ENCODE measurements around the gene KRT8. TPM values are rescaled to one million over a fixed set of nuclear protein-coding genes. Genes with fewer than 3 reads are reported as not detected.

KRT8 gene
- total and polyA plus RNA-seq, 2 donors (not counting 1 experiment from before 2014, with no cell fraction given): 0.24 to 0.94 TPM

GRCh38 chr12:52876372-52876771 is 28.5 kb downstream of the KRT8 start:
- Histone ChIP-seq H2AFZ (ENCODE audit: insufficient read depth, low read depth, low read length, poor library complexity, severe bottlenecking) (no peak overlapping the region), H3K4me2 (replicated peaks; ENCODE audit: low read depth, low read length, poor library complexity, severe bottlenecking) (no peak overlapping the region), H3K36me3 (replicated peaks in 1 of 2; ENCODE audit: control extremely low read depth in 1 of 2, control insufficient read depth in 1 of 2, extremely low read depth in 1 of 2, insufficient read depth in 2 of 2, low read length in 1 of 2) (no peaks in the 10 kb centered on the region), H3K4me3 (ENCODE audit: control extremely low read depth in 1 of 5, extremely low read depth in 1 of 5, insufficient read depth in 1 of 5, low read depth in 2 of 5, low read length in 4 of 5) (no peak overlapping the region), H3K9me3 (ENCODE audit: control extremely low read depth in 1 of 3, control insufficient read depth in 2 of 3, insufficient read depth in 1 of 3, low read length in 2 of 3) (no peaks in the 10 kb centered on the region), H3K27ac (ENCODE audit: low read length in 2 of 2) (no peak overlapping the region), H3K79me2 (ENCODE audit: control insufficient read depth, insufficient read depth, low read length) (no peaks in the 10 kb centered on the region), H3K27me3 (replicated peaks in 1 of 4; ENCODE audit: control extremely low read depth in 1 of 4, control insufficient read depth in 3 of 4, insufficient read depth in 4 of 4, low read length in 3 of 4) (peaks cover 0 to 31% (median 4%) of the 10 kb centered on the region in 4 experiments), H3K9ac (ENCODE audit: low read length) (no peak overlapping the region), H3K4me1 (ENCODE audit: control insufficient read depth in 2 of 2, insufficient read depth in 2 of 2, low read length in 2 of 2) (peaks cover 16 to 22% of the 10 kb centered on the region in 2 donors), H4K20me1 (ENCODE audit: control insufficient read depth, insufficient read depth, low read length, poor library complexity, severe bottlenecking) (no peaks in the 10 kb centered on the region)
- intact Hi-C loops (cut with micrococcal nuclease): loop anchor here (10.0 kb wide), 2 partner anchors 292 to 722 kb away; no protein-coding TSS in a partner anchor
- CTCF ChIA-PET: interaction anchor here (10.0 kb wide), 1 partner anchor 104 kb away, joined by 260 read pairs; no protein-coding TSS in a partner anchor
- Mint-ChIP-seq H3K9me3 (ENCODE audit: insufficient read depth) (no peaks in the 10 kb centered on the region), H3K27me3 (peaks cover 22% of the 10 kb centered on the region), H3K4me3 (no peak overlapping the region), H3K4me1 (peaks cover 25% of the 10 kb centered on the region), H3K27ac (no peak overlapping the region)
- ATAC-seq (ENCODE audit: low read depth) (no peak), DNase-seq (no peak)
- 84% methylated on average over 7 of the region's 7 CpGs for WGBS (ENCODE audit: insufficient coverage)
- TF ChIP-seq, protein P1, sequence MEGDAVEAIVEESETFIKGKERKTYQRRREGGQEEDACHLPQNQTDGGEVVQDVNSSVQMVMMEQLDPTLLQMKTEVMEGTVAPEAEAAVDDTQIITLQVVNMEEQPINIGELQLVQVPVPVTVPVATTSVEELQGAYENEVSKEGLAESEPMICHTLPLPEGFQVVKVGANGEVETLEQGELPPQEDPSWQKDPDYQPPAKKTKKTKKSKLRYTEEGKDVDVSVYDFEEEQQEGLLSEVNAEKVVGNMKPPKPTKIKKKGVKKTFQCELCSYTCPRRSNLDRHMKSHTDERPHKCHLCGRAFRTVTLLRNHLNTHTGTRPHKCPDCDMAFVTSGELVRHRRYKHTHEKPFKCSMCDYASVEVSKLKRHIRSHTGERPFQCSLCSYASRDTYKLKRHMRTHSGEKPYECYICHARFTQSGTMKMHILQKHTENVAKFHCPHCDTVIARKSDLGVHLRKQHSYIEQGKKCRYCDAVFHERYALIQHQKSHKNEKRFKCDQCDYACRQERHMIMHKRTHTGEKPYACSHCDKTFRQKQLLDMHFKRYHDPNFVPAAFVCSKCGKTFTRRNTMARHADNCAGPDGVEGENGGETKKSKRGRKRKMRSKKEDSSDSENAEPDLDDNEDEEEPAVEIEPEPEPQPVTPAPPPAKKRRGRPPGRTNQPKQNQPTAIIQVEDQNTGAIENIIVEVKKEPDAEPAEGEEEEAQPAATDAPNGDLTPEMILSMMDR (IDR thresholded peaks at IDR 0.05): no peak
- TF ChIP-seq EZH2 (IDR thresholded peaks at IDR 0.05; ENCODE audit: borderline replicate concordance, insufficient read depth, low read depth, low read length, poor library complexity, severe bottlenecking): no peak
- POLR2A ChIA-PET: no interaction called here

GRCh38 chr12:52874573-52875435 is 30.1 kb downstream of the KRT8 start:
- 80% methylated on average over 9 of the region's 10 CpGs for WGBS (ENCODE audit: insufficient coverage)
- Mint-ChIP-seq H3K9me3 (ENCODE audit: insufficient read depth) (no peaks in the 10 kb centered on the region), H3K4me1 (peaks cover 28% of the 10 kb centered on the region), H3K4me3 (peak overlapping the region; percentile 86), H3K27ac (no peak overlapping the region), H3K27me3 (peaks cover 13% of the 10 kb centered on the region)
- Histone ChIP-seq H3K79me2 (ENCODE audit: control insufficient read depth, insufficient read depth, low read length) (no peaks in the 10 kb centered on the region), H3K27ac (ENCODE audit: low read length in 2 of 2) (no peak overlapping the region), H4K20me1 (ENCODE audit: control insufficient read depth, insufficient read depth, low read length, poor library complexity, severe bottlenecking) (no peaks in the 10 kb centered on the region), H3K9ac (ENCODE audit: low read length) (peak overlapping the region; percentile 64), H3K4me2 (replicated peaks; ENCODE audit: low read depth, low read length, poor library complexity, severe bottlenecking) (peak overlapping the region; percentile 91), H2AFZ (ENCODE audit: insufficient read depth, low read depth, low read length, poor library complexity, severe bottlenecking) (peak overlapping the region; percentile 86), H3K27me3 (replicated peaks in 1 of 4; ENCODE audit: control extremely low read depth in 1 of 4, control insufficient read depth in 3 of 4, insufficient read depth in 4 of 4, low read length in 3 of 4) (peaks cover 0 to 25% (median 4%) of the 10 kb centered on the region in 4 experiments), H3K9me3 (ENCODE audit: control extremely low read depth in 1 of 3, control insufficient read depth in 2 of 3, insufficient read depth in 1 of 3, low read length in 2 of 3) (no peaks in the 10 kb centered on the region), H3K4me1 (ENCODE audit: control insufficient read depth in 2 of 2, insufficient read depth in 2 of 2, low read length in 2 of 2) (peaks cover 18 to 26% of the 10 kb centered on the region in 2 donors), H3K4me3 (ENCODE audit: control extremely low read depth in 1 of 5, extremely low read depth in 1 of 5, insufficient read depth in 1 of 5, low read depth in 2 of 5, low read length in 4 of 5) (peak overlapping the region; percentile 18 to 66 (median 54)), H3K36me3 (replicated peaks in 1 of 2; ENCODE audit: control extremely low read depth in 1 of 2, control insufficient read depth in 1 of 2, extremely low read depth in 1 of 2, insufficient read depth in 2 of 2, low read length in 1 of 2) (no peaks in the 10 kb centered on the region)
- ATAC-seq (ENCODE audit: low read depth) (no peak), DNase-seq (no peak)
- intact Hi-C loops (cut with micrococcal nuclease): loop anchor here (10.0 kb wide), 2 partner anchors 290 to 720 kb away; no protein-coding TSS in a partner anchor
- no peak for TF ChIP-seq EZH2 (IDR thresholded peaks at IDR 0.05; ENCODE audit: borderline replicate concordance, insufficient read depth, low read depth, low read length, poor library complexity, severe bottlenecking)
- TF ChIP-seq, protein P1 (IDR thresholded peaks at IDR 0.05): no peak
- ChIA-PET CTCF (interaction anchor here (0.8 to 3.6 kb wide), 3 partner anchors 10 to 106 kb away, joined by 3 to 22 read pairs (median 6); no protein-coding TSS in a partner anchor), POLR2A (no interaction called here)
